GM18868 (cell line): ENCODE results near the gene FCHSD1.
A peak's percentile ranks its signal among the peaks of the same experiment; 100 is the strongest.

ENCODE experiments used
- ATAC-seq: cut with Tn5 transposase; IDR thresholded peaks from one replicate; pipeline ENCODE4 v1.9.1; 2021; ENCODE audit warnings: mild to moderate bottlenecking, moderate library complexity; ENCODE audit not compliant: unreplicated experiment

FCHSD1 gene

DNA sequence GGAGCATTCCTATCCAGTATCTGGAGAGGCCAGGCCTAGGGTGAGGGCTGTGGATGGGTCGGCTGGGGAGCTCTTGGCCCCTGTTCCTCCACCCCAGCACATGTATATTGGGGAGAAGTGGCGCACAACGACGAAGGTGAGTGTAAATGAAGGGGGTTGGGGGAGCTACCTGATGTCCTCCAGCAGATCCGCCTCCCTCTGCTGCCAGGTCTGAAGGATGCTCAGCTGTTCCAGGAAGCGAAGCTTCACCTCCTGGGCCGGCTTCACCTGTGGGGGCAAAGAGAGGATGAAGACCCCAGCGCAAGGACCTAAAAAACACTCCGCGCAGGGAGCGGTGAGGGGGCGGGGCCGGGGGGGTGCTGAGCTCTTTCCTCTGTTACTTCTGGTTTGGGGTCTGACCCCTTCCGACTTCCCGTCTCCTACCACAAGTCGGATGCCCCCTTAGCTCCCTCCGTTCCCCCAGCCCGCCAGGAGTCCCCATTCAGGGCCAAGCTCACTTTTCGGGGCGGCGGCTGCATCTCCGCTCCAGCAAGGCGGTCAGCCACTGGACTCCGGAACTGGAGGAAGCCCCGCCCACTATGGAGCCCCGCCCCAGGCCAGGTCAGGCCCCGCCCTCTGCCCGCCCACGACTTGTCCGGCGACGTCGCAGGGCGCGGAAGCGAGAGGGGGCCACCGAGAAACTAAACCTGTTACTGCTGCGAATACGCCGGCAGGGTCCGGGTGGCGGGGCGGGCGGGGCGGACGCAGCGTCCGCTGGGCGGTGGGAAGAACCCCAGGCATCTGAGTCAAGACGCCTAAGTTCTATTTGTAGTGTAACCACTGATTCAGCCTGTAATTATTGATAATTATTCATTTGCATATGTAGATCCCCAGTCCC, at the start of gene FCHSD1:
FCHSD1 (minus strand) TSS at position 568 of the 877 bp plus-strand sequence; CDS start at position 518, 50 bp downstream.
- peak; percentile 94 for ATAC-seq

DNA sequence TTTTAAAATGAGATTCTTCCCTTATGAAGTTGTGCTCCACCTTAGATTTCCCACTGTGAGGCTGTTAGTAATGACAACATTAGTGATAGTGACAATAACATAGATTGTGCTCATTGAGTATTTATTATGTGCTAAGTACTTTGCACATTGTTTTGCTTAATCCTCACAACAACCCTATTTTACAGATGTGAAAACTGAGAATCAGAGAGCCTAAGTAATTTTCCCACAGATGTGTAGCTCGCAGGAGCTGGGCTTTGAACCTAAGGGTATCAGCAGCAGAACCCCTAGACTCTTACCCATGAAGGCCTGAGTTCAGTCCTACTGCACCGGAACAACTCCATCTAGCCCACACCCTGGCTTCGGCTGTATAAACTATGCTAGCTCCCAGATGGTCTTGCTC, 46.4 kb upstream of the FCHSD1 start:
- ATAC-seq: no peak

DNA sequence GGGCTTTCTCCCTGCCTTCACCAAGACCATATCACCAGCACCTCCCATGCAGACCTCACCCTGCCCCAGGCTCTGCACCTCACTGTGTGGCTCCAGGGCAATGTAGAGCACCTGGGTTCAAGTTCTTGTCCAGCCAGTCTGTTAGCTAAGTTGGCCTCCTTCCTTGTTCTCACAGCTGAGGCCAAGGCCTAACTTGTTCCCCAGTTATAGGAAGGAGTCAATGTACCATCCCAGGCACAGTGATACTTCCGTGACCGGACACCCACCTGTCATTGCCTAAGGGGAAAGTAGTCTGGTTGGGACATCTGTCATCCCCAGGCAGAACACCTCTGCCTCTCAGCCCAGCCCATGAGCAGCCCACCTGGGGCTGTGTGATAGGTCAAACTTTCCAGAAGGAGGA, 45.2 kb upstream of the FCHSD1 start:
- ATAC-seq: no peak

DNA sequence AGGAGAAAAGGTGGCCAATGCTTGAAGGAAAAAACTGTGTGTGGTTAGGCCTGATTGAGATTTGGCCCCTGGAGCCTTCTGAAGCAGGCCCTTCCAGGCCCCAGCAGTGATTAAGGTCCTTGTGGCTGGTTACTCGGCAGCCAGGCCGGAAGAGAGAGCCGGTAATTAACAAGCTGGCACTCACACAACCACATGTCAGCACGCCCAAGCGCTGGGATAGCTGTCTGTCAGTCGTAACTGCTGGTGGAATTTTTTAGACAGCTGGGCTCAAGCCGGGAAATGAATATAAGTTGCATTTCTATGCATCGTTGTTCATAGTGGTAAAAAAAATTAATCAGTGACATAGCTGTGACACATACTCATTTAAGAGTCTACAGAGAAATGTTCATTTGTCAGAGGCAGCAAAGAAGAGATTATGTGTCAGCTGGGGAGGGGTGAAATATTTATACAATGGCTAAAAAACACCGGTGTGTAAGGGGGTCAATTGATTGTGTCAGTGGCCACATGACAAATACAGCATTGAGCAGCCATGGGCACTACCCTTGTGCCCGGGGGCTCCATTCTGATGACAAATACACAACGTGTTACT, 44.5 kb upstream of the FCHSD1 start:
- ATAC-seq: no peak

DNA sequence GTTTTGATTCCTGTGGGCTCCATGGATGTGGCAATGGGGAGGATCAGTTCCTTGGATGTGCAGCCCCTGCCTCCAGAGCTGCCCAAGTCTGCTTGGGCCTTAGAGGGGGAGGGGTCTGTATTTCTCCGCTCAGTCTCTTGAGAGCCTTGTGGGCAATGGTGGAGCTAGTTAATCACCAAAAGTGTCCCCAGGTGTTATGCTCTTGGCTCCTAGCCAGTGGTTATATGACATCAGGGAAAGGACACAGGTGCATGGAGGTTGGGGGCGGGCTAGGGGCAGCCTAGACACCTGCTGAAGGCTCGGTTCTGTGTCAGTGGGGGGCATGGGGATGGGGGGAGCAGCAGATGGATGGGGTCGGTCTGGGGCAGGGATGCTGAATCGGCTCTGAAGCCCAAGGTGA, 43.3 kb upstream of the FCHSD1 start:
- no peak for ATAC-seq

DNA sequence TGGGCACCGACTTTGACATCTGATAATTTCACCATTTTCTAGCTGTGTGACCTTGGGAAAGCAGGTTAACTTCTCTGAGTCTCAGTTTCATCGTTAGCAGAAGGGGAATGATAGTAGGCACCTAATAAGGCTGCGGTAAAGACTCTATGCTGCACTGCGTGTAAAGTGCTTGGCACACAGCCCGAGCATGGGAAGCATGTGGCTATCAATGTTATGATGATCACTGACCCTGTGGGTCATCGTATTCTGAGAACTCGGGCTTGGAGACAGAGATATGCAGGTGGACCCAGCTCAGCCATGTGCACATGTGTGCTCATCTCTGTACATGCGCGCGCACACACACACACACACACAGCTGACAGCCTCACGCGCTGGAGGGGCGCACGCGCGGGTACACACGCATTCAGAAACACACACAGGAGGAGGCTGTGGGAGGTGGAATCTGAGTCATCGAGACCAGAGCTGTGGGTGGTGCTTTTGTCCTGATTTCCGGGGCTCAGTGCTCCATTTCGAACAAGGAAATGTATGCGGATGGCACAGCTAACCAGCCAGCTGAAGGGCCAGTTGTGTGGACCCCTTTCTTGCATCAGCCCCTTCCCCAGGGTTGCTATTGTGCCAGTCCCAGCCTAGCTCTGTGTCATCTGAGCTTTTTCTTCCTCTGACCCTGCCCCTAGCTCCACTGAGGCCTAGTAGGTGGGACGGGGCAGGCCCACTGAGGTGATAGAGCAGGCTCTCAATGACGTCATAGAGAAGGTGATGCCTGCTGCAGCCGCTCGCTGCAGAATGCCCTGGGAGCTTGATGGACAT, 41.9 kb upstream of the FCHSD1 start:
- ATAC-seq: no peak

DNA sequence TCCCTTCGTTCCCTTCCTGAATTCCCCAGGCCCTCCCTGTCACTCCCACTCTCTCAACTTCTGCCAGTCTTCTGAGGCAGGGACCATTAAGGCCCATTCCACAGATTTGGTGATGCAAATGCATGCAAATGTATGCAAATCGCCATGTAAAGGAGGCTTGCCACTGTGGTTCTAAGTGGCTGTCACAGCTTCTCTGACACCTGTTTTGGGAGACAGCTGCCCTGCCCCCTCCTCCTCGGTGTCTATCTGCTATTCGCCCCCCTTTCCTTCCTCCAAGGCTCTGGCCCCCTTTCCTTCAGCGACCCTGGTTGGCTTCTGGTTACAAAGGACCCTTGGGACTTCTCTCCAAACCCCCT, 41.3 kb upstream of the FCHSD1 start:
- no peak for ATAC-seq

DNA sequence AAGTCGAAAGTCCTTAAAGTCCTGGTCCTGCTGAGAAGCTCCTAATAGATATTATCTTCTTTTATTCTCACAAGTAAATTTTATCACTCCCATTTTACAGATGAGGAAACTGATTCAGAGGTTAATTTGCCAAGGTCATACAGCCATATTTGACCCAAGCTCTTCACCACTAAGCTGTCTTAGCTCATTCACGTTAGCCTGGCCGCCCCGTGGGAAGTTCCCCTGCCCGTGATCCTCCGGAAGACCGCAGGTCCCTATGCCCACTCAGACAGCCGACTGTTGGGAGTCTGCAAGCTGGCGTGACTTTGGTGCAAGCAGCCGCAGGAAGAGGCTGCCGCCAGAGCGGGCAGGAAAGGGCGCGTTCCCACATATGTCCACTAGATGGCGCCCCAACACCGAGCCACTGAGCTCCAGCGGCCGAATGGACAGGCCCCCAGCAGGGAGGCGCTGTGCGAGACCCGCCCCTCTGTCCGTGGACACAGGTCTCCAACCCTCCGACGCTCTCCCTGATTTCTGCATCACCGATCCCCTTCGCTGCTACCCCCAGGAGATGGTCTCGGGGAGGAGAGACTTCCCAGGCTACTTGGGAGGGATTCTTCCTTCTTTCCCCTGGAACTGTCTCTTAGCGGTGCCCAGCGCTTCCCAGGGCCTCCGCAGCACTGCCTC, 40.8 kb upstream of the FCHSD1 start:
- ATAC-seq: peak; percentile 89

DNA sequence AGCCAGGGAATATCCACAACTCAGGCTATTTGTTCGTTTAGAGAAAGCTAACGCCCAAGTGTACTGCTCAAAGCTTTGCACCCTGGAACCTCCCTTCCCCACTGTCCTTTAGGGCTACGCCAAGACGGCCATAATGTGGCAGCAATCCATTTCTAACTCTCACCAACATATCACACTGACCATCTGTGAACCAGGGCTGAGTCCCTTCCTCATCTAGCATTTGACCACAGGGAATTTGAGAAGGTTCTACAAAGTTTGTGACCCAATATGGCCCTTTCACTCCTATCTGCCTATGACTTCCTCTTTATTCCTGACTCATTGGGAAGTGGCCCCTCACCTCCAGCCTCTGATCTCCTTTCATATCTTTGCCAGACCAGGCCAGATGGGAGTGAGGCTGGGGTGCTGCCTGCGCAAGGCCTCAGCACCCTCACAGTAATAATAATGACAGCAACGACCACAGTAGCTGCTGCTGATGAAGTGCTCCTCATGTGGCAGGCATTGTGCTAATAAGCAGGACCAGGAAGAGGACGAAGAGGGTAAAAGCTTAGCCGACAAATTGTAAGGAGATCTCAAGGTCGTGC, 40.2 kb upstream of the FCHSD1 start:
- ATAC-seq: no peak

DNA sequence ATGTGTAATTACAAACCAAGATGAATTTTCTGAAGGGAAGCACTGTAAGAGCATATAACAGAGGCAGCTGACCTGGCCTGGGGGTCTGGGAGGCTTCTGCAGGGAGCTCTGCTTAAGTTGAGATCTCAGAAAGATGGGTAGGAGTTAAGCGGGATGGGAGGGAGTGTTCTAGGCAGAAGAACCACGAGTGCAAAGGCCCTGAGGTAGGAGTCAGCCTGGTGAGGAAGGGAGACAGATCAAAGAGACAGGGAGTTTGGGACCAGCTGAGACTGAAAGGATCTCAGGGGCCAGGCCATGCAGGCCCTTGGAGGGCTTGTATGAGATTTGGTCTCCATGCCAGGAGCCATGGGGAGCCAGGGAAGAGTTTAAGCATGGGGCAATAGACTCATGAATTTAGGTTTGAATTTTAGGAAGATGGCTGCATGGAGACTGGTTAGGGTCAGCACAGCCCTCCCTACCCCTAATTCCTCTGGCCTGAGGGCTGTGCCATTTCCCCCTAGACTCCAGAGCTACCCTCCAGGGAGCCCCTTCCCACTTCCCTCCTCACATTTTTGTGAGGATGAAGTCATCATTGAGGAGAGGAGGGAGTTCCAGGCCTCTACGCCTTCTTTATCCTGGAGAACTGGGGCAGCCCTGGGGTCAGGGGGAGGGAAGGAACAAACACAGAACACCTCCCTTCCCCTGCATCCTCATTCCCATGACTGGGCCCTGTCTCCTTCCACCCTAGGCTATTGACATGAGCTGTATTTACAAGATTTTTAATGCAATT, 35.6 kb upstream of the FCHSD1 start:
- ATAC-seq: no peak

DNA sequence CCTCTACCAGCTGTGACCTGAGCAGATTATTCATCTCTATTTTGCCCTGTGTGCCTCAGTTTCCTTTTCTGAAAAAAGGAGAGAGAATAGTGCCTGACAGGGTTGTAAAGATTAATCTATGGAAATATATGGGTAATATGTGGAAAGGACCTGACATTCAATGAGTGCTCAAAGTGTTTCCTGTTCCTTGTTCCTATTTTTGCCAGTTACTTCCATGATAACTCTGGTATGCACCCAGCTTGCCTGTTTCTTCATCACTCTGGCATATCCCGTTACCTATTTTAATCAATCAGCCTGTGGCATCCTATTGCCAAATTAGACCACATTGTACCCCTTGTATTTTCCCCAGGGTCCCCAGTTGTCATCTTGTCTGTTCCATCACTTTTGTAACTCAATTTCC, 34.4 kb upstream of the FCHSD1 start:
- no peak for ATAC-seq

DNA sequence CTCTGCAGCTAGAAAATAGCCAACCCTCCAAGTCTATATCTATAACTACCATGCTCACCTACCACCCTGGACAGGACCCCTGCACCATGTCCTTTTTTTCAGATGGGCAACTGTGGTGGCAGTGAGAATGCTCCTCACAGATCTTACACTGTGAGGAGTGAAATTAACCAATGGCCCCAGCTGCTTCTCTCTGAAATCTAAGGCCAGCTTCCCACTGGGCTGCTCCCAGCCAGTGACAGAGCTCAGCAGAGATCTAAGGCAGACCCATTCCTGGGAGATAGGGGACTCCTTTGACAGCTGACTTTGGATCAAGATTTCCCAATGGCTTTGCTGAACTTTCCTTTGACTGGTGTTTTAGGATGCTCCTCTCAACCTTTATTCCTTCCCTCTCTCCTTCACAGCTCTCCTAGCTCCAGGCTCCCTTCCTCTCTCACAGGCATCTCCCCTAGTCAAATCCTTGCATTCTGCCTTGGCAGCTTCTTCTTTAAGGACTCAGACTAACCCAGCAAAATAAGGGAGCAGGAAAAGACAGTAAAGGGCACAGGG, 32.5 kb upstream of the FCHSD1 start:
- no peak for ATAC-seq

DNA sequence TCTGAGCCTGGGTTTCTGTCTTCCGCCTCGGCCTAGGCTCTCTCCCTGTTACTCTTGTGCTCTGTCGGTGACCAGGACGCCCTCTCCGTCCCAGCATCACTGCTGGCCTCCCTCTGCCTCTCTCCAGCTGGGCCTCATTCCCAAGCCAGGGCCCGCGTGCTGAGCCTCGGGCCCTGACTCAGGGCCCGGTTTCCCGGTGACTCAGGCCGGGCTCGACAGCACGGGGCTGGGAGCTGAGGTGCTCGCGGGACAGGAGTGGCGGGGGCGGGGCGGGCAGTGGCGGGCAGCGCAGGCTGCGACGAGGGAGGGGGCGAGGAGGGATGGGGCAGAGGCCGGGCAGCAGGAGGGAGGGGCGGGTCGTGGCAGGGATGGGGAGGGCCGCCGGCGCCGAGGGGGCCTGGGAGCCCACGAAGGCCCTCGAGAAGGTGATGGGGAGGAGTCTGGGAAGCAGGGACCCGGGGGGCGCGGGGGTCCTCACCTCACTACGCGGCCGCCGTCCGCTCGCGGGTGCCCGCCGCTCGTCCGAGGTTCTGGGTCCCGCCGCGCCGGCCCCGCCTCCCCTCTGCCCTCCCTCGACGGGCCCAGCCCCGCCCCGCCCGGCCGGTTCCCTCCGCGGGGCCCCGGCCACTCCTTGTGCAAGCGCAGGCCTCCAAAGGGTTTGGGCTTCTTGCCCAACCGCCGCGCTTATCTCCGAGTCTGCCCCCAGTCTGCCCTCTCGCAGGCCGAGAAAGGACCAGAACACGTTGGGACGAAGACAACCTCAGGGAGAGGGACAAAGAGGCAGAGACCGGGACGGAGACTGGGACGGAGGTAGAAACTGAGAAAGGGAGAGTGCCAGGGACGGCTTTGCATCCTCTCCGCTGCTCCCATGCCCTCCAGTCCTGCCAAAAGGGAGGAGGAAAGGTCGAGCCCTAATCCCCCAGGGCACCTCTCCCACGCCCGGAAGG, 30.8 kb upstream of the FCHSD1 start, which contains the start of gene ARAP3:
ARAP3 (minus strand) TSS at position 536 of the 947 bp plus-strand sequence. CDS start 1,744 bp downstream, outside the sequence.
- peak; percentile 56 for ATAC-seq

DNA sequence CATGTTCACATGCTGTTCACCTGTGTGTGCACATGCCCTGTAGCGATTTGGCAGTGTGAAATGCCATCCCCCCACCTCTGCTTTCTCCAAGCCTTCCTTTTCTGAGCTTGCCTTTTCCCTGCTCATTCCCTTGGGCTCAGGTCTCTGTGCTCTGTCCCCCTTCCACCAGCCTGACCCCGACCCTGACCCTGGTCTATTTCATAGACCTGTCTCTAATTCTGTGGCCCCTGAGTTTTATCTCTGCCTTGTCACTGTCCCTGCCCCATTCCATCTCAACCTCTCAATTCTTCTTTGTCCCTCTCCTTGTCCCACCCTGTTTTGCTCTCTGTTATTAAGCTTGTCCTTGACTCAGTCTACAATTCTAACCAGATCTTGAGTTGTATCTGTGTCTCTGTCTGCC, 30.1 kb upstream of the FCHSD1 start:
- no peak for ATAC-seq

DNA sequence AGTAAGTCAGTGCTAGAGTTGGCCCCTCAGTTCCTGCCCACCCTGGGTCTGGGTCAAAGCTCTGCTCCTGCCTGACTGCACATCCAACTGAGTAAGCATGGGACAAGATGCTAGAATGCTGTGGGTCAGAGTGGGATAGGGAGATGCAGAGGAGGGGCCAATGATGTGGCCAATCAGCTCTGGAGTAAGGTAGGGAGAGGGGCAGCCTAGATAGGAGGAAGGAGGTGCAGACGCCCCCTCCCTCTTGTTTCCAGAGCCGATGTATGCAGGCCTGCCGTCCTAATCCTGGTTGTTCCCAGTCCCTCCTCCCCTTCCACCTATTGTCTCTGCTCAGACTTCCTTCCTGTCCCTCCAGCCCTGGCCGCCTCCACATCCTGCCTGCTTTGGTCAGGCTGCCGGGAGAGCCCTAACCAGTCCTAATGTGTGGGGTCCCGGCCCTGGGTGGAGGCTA, 29.6 kb upstream of the FCHSD1 start:
- ATAC-seq: no peak

DNA sequence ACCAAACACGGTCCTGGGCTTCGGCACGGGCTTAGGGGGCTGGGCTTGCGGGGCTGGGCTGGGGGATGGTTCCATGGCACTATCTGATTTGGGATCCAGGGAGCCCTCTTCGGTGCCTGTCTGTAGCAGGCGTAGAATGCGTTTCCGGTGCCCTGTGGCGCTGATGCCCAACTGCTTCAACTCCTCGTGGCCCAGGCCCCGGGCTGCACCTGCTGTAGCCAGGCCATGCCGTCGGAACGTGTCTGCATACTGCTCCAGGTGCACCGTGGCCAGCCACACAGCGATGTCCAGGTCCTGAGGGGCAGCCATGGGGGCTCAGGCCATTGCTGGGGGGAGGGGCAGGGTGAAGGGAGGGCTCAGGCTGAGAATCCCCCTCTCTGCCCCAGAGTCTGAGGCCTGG, 29.0 kb upstream of the FCHSD1 start:
- ATAC-seq: no peak

DNA sequence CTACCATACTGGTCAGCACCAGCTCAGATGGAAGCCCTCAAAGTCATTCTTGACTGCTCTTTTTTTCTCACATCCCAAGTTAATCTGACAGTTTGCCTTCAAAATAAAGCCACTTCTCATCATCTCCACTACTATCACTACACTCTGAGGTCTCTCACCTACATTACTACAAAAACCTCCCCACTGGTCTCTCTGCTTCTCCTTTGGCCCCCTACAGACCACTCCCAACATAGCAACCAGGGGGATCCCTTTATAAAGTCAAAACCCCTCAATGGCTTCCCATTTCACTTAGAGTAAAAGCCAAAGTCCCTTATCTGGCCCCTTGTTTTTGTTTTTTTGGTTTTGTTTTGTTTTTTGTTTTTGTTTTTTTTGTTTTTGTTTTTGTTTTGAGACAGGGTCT, 26.2 kb upstream of the FCHSD1 start:
- no peak for ATAC-seq

DNA sequence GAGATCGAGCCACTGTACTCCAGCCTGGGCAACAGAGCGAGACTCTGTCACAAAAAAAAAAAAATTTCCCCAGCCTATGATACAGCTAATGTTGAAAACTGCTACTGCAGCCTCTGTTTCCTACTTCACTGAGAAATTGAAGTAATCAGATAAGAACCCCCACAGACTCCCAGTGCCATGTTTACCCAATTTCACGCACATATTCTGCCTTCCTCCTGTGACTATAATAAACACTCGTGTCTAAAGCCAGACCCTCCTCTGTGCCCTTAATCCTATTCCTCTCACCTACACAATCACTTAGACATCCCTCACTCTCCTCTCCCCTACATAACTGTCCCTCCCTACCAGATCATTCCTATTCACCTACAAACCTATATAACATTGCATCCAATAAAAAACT, 24.5 kb upstream of the FCHSD1 start:
- ATAC-seq: no peak
